ENCODE data around the gene DCLK3.

DCLK3 gene, protein sequence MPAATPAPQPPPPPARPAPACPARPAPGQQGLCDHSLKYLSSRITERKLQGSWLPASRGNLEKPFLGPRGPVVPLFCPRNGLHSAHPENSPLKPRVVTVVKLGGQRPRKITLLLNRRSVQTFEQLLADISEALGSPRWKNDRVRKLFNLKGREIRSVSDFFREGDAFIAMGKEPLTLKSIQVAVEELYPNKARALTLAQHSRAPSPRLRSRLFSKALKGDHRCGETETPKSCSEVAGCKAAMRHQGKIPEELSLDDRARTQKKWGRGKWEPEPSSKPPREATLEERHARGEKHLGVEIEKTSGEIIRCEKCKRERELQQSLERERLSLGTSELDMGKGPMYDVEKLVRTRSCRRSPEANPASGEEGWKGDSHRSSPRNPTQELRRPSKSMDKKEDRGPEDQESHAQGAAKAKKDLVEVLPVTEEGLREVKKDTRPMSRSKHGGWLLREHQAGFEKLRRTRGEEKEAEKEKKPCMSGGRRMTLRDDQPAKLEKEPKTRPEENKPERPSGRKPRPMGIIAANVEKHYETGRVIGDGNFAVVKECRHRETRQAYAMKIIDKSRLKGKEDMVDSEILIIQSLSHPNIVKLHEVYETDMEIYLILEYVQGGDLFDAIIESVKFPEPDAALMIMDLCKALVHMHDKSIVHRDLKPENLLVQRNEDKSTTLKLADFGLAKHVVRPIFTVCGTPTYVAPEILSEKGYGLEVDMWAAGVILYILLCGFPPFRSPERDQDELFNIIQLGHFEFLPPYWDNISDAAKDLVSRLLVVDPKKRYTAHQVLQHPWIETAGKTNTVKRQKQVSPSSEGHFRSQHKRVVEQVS

DNA sequence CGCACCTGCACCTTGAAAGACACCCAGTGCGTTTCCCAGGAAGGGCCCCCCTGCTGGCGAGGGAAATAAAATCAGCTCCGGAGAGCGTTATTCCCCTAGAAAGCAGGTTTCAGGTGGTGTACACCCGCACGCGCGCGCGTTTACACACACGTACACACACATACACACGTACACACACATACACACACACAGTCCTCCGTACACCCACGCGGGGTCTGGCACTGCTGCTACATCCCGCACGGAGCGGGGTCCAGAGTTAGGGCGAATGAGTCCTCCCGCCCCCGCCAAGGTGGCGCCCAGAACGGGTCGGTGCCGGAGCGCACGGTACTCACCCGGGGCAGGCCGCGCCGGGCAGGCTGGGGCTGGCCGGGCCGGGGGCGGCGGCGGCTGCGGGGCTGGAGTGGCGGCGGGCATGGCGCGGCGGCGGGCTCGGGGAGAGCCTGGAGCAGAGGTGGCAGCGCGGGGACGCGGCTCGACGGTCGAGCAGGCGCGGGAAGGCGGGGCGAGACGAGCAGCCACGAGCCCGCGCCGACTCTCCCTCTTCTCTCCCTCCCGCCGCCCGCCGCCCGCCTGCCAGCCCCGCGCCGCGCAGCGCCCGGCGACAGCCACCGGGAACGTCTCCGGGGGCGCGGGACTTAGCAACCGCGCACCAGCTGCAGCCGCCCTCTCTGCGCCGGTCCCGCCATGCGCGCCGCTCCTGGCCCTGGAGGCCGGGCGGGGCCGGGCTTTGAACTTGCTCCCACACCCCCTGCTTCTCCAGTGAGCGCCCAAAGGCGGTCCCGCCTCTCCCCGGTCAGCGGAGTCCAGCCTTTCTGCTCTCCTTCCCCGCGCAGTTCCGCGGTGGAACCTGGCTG lies at the start of gene DCLK3:
Gene DCLK3, minus strand, starts transcription at position 704 of the 854 bp plus-strand sequence. Its CDS starts 290 bp downstream, at position 414.
- DNase-seq (ENCODE audit: low read depth in 2 of 2): no peak

DNA sequence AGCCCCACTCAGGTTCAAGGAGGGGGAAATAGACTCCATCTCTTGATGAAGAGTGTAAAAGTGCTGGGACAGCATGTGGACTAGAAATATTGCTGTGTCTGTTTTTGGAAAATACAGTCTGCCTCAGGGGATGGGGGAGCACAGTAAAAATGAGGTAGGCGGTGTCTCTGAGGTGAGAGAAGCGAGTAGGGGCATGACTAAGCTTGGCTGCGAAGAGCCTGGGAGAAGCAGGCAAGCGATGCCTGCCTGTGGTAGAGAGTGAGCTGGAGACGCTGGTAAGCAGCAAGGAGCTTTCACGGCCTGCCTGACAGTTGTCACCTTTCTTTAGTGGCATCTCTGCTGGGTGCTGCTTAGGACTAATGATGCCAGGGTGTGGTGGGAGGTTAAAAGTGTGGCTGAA lies 49.0 kb upstream of the DCLK3 start:
- DNase-seq (ENCODE audit: low read depth in 2 of 2): no peak

DNA sequence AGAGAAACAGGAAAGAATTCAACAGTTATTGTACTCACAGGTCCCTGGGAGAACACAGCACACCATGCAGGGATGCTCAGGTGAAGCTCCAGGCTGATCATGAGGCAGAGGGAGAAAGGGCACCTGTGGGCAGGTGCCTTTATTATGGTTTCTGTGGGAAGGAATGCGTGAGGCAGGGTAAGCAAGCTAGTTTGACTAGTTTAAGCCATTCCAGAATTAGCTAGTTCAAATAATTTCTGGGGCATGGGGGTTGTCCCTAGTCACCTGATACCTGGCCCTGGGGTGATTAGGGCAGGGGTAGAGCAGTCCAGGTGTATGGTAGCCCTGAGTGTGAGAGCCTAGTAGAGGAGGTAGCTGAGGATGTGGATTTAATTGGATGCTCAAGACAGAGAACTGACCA lies 47.9 kb upstream of the DCLK3 start:
- no peak for DNase-seq (ENCODE audit: low read depth in 2 of 2)

DNA sequence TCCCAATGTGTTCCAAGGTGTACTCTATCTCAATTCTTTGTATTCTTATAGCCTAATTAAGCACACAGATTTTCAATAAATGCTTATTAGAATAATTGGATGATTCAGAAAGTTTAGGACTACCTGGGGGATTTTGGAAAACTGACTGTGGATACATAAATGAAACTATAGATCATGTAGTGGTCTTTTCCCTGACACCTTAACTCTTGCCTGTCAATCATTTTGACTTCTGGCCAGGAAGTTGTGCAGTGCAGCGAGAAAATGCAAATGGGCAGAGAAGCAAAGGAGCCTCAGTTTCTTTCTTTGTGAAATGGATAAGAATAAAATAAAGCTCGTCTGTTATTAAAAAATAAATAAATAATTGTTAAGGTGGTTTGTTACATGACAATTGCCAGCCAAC lies 47.4 kb upstream of the DCLK3 start:
- no peak for DNase-seq (ENCODE audit: low read depth in 2 of 2)

DNA sequence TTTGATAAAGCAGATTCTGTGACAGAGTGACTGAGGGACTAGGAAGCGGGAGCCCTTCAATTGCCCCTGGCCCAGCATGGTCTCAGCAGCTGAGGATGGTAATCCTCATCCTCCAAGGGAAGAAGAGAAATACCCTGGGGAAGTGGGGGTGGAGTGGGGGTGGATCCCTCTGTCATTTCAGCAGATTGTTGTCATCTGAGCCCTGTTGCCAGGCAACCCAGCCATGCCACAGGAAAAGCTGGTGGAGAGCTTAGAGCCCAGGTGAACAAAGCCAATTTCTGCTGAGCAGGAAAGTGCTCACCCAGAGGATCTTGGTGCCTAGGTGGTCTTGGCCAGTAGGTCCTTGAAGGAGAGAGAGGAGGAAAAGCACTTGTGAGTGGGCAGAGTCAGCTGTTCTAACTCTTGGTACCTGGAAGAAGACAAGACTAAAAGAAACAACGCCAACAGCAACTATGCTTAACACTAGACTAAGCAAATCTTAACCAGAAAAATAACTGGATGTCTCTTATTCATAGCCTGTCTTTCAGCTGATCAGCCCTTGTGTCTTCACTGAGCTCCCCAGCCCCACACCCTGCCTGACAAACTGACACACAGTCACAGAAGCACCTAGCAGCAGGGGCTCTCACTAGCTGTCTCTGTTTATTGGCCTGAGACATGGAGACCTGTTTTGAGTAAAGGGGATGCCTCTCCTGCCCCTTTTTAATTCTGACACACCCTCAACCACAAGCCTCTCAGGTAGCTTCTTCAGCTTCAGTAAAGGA lies 40.1 kb upstream of the DCLK3 start:
- DNase-seq (ENCODE audit: low read depth in 2 of 2): no peak

DNA sequence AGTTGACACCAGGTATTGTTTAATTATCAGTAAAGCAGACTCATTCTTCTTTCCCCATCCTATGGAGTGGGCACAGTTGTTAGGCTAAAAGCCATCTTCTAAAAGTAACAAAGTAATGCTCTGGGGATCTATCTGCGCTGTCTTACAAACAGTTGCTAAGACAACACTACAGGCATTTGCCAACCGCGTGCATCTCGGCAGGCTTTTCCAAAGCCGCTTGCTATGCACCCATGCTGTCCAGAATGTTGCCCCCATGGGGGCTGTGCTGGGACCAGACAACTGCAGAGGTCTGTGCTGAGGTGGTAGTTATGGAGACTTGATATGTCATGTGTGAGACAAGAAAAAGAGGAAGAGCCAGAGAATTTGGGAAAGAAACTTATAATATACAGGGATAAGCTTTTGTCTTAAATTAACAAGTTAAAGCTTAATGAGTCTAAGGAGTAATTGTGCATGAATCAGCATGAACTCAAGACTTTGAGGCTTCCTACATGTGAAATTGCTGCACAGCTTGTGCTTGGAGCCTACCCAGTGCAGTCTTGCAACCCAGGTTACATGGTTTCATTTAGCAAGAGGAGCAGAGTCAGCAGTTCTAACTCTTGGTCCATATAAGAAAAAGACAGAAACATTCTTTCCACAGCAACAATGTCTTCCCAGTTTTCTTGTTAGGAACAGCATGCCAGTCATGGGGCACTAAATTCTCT lies 38.9 kb upstream of the DCLK3 start:
- no peak for DNase-seq (ENCODE audit: low read depth in 2 of 2)

DNA sequence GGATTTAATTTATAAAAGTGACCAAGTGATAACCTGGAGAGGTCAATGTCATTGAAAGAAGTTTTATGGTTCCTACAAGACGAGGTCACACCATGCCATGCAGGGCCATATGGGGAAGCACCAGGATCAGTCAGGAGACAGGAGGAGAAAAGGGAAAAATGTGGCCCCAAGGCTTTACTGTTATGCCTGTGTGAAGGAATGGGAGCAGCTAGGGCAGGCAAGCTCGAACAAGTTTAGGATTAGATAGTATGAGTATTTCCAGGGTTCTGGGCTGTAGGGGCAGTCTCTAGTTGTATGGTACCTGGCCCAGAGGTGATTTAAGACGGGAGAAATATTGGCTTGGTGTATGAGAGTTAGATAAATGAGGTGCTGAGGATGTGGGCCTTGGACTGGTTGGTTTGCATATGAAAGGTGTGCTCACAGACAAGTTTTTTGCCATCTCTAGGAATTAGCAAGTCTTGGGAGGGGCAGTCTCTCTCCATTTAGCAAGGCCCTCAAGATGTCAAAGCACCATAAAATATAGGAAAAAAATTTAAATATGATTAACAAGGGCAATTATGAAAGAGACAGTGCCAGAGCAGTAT lies 36.3 kb upstream of the DCLK3 start:
- no peak for DNase-seq (ENCODE audit: low read depth in 2 of 2)

DNA sequence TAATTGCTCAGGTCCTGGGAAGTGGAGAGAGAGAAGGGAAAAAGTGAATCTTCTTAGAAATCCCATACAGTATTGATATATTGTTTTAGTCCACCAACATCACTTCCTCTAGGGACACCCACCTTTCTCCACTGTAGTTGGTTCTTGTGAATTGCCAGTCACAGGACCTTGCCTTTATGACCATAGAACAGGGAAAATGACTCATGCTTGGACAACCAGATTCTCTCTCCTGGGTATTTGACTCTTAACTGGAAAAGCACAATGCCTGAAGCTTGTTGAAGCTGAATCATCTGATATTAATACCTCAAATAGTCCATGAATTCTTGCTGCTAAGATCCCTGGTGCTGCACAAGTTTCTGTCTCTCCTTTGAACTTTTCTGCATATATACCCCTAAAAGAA lies 32.5 kb upstream of the DCLK3 start:
- no peak for DNase-seq (ENCODE audit: low read depth in 2 of 2)

DNA sequence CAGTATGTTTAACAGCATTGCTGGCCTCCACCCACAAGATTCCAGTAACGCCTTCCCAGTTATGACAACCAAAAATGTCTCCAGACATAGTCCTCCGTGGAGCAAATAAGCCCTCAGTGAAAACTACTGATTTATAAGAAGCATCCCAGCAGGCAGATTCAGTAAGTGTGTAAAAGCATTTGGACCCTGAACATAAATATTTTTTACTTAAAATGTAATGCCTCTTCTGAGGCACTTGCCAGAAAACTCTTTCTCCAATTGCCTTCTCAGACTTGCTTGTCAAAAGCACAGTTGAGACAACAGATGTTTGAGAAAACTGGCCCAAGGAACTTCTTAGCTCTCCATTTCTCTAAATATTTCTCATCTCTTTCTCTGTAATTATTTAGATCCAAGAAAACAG lies 31.8 kb upstream of the DCLK3 start:
- no peak for DNase-seq (ENCODE audit: low read depth in 2 of 2)

DNA sequence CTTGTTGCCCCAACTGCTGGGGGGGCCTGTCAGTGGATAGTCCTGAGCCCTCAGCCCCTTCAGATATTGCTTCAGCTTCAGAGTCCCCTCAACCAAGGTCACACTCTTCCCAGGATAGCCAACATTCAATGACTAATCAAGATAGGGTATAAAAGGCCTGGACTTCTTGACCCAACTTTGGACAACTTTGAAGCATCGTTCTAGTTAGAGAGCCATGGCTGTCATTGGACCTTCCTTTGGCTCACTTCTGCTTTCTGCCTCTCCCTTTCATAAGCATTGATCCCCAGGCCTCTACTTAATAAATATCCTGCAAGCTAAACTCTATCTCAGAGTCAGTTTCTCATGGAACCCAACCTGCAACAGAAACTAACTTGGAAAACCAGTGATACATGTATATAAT lies 31.3 kb upstream of the DCLK3 start:
- no peak for DNase-seq (ENCODE audit: low read depth in 2 of 2)

DNA sequence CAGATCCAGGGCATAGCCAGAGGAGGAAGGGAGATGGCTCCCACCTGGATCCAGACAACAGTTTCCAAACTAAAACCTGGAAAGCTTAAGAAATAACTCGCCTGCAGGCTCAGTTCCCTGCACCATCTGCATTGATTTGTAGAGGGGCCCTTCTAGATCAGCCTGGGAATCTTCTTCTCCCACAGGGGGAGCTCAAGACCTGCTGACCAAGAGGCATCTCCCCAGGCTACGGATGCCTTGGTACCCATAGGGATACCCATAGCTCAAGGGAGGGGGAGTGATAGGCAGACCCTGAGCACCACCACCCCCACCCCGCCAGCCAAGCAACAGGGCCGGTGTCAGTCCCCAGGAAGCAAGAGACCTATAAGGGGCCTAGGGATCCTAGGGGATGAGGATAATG lies 28.0 kb upstream of the DCLK3 start:
- DNase-seq (ENCODE audit: low read depth in 2 of 2): no peak

DNA sequence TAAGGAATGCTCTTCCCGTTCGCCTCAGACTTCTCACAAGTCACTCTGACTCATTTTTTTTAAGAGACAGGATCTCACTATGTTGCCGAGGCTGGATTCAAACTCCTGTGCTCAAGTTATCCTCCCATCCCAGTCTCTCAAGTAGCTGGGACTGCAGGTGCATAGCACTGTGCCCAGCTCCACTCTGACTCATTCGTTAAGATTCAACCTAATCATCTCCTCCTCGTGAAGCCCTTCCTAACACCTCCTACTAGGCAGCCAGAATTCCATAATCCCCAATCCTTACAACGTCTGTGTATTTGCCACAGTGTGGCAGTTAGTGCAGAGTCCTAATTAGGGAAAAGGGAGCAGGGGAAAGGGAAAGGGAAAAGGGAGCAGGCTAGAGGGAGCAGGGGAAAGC lies 26.4 kb upstream of the DCLK3 start:
- DNase-seq (ENCODE audit: low read depth in 2 of 2): no peak

DNA sequence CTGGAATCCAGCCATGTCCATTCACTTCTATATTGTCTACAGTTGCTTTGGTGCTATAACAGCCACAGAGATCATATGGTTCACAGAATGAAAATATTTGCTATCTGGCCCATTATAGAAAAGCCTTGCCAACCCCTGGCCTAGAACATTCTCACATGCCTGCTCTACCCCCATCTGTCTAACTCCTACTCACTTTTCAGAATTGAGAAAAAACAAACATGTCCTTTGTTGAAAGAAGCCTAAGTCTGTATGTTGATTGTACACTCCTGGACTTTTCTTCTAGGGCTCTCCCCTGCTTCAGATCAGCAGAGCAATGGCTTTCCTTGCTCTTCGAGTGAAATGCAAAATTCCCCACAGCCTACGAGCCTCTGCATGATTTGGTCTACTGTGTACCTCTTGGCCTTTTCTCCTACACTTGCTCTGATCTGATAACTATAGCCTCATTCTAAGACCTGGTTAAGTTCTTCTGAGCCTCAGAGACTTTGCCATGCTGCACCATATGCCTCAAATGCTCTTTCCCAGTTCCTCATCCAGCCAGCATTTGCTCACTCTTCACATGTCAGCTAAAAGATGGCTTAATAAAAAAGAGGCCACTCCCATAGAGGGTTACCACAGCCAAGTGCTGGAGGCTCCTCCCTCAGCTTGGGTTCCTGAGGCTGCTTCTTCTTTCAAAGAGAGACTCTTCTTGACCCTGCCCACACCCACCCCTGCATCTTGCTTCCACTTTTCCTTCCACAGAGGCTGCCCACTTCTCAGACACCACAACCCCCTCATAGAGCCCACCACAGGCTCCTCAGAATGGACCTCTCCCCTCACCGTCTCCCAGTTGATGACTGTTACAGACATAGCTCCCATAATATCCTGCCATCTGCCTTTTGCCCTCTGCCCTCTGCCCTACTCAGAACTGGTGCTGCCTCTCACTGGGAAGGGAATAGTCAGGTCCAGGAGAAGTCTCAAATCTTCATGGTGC lies 22.9 kb upstream of the DCLK3 start:
- no peak for DNase-seq (ENCODE audit: low read depth in 2 of 2)

DNA sequence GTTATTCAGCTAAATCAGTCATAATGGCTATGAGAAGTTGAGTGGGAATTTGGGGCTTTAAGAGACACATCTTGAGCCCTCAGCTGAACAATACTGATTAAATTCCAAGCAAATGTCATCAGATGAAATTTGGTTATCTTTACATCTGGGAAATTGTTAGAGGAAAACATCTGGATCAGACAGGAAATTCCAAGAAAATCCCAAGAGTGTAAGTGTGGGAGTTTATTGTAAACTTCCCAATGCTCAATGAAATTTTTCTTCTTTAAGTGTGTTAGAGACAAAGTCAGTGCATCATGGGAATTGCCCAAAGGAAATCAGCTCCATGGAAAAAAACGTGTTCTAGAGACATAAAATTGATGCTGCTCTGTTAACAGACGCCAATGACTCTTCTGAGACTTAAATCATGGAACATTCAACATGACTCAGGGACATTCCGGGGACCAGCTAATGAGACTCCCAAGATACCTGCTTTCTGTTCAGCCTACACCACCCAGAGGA lies 19.8 kb upstream of the DCLK3 start:
- no peak for DNase-seq (ENCODE audit: low read depth in 2 of 2)

DNA sequence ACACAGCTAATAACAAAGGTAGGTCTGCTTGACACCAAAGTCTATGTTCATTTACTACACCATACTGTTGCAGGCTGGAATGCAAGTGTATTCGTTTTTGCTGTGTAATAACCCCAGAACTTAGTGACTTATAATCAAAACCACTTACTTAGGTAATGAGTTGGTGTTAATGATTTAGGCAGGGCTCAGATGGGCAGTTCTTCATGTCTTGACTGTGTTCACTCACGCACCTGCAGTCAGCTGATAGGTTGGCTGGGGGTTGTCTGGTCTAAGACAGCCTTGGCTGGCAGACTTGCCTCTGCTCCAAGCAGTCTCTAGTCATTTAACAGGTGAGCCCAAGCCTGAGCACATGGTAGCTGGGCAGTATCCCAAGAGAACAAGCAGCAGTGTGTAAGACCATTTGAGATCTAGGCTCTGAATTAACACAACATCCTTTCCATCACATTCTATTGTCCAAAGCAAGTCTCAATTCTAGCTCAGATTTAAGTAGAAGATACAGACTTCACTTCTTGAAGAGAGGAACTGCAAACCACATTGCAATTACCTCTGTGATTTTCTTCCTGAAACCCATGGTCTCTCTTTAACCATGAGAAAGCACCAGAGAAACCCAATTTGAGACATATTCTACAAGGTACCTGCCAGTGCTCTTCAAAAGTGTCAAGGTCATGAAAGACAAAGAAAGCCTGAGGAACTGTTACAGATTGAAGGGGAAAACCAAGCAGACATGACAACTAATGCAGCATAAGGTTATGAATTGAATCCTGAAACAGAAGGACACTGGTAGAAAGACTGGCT lies 13.3 kb upstream of the DCLK3 start:
- no peak for DNase-seq (ENCODE audit: low read depth in 2 of 2)

DNA sequence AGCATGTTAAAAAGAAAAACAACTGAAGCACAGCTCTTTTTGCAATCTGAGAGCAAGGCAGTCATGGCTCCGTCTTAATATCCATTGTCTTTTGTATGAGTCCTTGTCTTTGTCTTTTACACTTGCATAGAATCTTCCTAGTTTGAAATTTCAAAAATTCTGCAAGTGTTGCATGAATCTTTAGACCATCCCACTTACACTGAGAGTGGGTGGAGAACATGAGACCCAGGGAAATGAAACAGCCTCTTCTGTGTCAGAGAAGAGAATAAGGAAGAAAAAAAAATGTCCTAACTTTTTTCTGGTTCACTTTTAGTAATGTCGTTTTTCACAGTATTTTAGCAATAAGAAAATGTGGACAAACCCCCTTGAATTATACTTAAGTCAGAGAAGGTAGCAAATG lies 12.1 kb upstream of the DCLK3 start:
- no peak for DNase-seq (ENCODE audit: low read depth in 2 of 2)

DNA sequence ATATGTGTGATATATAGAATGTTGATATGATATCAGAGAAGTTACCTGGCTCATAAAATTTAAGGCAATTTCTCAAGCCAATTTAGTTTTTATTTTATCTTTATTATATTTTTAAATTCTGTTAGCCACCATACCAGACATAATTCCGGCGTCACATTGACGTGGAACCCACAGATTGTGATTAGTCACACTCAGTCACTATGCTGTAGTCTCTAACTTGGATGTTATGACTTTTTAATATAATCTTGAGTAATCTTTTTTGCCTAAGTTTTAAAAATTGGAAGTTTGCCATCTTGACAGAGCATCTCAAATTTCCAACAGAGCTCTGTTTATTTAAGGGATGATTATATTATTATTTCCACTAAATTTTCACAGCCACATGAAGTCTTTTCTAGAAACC lies 9.7 kb upstream of the DCLK3 start:
- DNase-seq (ENCODE audit: low read depth in 2 of 2): no peak

DNA sequence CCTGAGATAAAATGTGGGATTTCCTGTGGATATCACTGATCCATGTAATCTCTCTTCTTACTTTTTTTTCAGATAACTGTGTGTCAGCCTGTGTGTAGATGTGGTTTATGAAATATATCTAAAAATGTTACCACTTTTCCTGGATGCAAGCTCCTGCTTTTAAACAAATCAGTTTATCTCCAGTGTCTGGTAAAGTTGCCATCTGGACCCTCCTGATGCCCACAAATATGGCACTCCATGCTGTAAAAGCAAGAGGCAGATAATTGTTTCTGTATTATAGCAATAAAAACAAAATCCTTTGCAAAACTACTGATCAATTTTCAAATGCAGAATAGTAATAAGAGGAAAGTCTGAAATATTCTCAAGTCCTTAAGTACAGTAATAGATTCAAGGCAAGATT lies 7.6 kb upstream of the DCLK3 start:
- no peak for DNase-seq (ENCODE audit: low read depth in 2 of 2)

Measured in stimulated activated CD8-positive, alpha-beta memory T cell treated with anti-CD3 and anti-CD28 coated beads, Interleukin-7, amount 100 ng/mL, for 4 hours (primary cell).